H1 (cell line): Measurements from ENCODE around the gene LTBP1. TPM values are rescaled to one million over a fixed set of nuclear protein-coding genes. Genes with fewer than 3 reads are reported as not detected.

ENCODE experiments used
- CTCF ChIA-PET: fragments of 300-600 bp; sonication (Branson Sonifier 250); formaldehyde crosslinking; loops from one replicate; lab custom pipeline; 2021; ENCODE audit not compliant: partially characterized antibody; lab: Charles Lee
- POLR2A ChIA-PET: fragments of 300-600 bp; sonication (Branson Sonifier 250); formaldehyde crosslinking; loops from one replicate; lab custom pipeline; 2021; ENCODE audit warnings: inconsistent platforms; ENCODE audit not compliant: partially characterized antibody; lab: Charles Lee
- DNase-seq, 2 experiments: peaks; one replicate each; pipeline versions ENCODE4 v3.0.0 to v3.0.0-alpha.2; 2010 to 2022; ENCODE audit warnings: low spot score in 2 of 2, low read depth in 1 of 2, mixed read lengths in 1 of 2
- FAIRE-seq: peaks from 2 replicates; lab custom pipeline; 2011; peaks lifted over from hg19 to GRCh38; lab: Jason Lieb, UNC
- H2AFZ ChIP-seq: 2 replicates; pipeline ENCODE4 v1.8.1; 2012; ENCODE audit warnings: low read length, inconsistent platforms
- H2AK5ac ChIP-seq: 2 replicates; pipeline ENCODE4 v1.6.1; 2013; ENCODE audit warnings: low read depth, low read length
- H2BK120ac ChIP-seq: replicated peaks from 2 replicates; pipeline ENCODE3; 2013; ENCODE audit warnings: low read depth, low read length, inconsistent platforms
- H2BK12ac ChIP-seq: 2 replicates; pipeline ENCODE4 v1.6.1; 2013; ENCODE audit warnings: low read depth, low read length
- H2BK15ac ChIP-seq: 2 replicates; pipeline ENCODE4 v1.6.1; 2013; ENCODE audit warnings: low read length
- H2BK20ac ChIP-seq: 2 replicates; pipeline ENCODE4 v1.6.1; 2013; ENCODE audit warnings: low read length
- H2BK5ac ChIP-seq: 2 replicates; pipeline ENCODE4 v1.6.1; 2013; ENCODE audit warnings: low read depth, low read length
- H3K14ac ChIP-seq: 2 replicates; pipeline ENCODE4 v1.6.1; 2013; ENCODE audit warnings: inconsistent platforms; ENCODE audit not compliant: insufficient read length
- H3K18ac ChIP-seq: 2 replicates; pipeline ENCODE4 v1.6.1; 2013; ENCODE audit warnings: low read length; ENCODE audit errors: extremely low read depth
- H3K23ac ChIP-seq: 2 replicates; pipeline ENCODE4 v1.6.1; 2013; ENCODE audit warnings: inconsistent platforms; ENCODE audit not compliant: insufficient read length
- H3K23me2 ChIP-seq: 2 replicates; pipeline ENCODE4 v1.6.1; 2013; ENCODE audit warnings: low read depth, low read length
- H3K27ac ChIP-seq: 2 replicates; pipeline ENCODE4 v1.6.1; 2011; ENCODE audit warnings: low read depth, low read length, inconsistent platforms
- H3K27me3 ChIP-seq, 4 experiments: replicated peaks in 1 of 4; 1 replicate in 1 of 4; 2 replicates in 3 of 4; pipeline versions ENCODE4 v1.6.1 to v1.8.1; 2011 to 2013; ENCODE audit warnings: low read length in 3 of 4, mild to moderate bottlenecking in 3 of 4, inconsistent platforms in 2 of 4, mixed read lengths in 2 of 4, moderate library complexity in 1 of 4; ENCODE audit not compliant: control insufficient read depth in 3 of 4, insufficient read depth in 3 of 4; ENCODE audit errors: extremely low read depth in 1 of 4
- H3K36me3 ChIP-seq, 4 experiments: 2 replicates each; pipeline versions ENCODE4 v1.6.1 to v1.8.1; 2011 to 2013; ENCODE audit warnings: mild to moderate bottlenecking in 4 of 4, low read length in 3 of 4, moderate library complexity in 2 of 4, control low read depth in 1 of 4, inconsistent platforms in 1 of 4; ENCODE audit not compliant: insufficient read depth in 4 of 4, control insufficient read depth in 2 of 4
- H3K4ac ChIP-seq: replicated peaks from 2 replicates; pipeline ENCODE3; 2013; ENCODE audit warnings: low read length, low read depth, mixed read lengths, inconsistent platforms; ENCODE audit not compliant: insufficient read length
- H3K4me1 ChIP-seq, 4 experiments: replicated peaks in 1 of 4; 1 replicate in 1 of 4; 2 replicates in 3 of 4; pipeline versions ENCODE4 v1.6.1 to v1.8.1; 2011 to 2013; ENCODE audit warnings: low read length in 3 of 4, inconsistent platforms in 2 of 4, mixed read lengths in 1 of 4; ENCODE audit not compliant: insufficient read depth in 4 of 4, control insufficient read depth in 3 of 4
- H3K4me2 ChIP-seq, 2 experiments: 2 replicates each; pipeline versions ENCODE4 v1.6.1 to v1.8.1; 2011 to 2013; ENCODE audit warnings: low read depth in 2 of 2, low read length in 2 of 2, control low read depth in 1 of 2, inconsistent platforms in 1 of 2, mild to moderate bottlenecking in 1 of 2; ENCODE audit not compliant: insufficient read depth in 1 of 2
- H3K4me3 ChIP-seq, 4 experiments: fragments of 200-600, 300-600 bp in 1 of 4; sonication (generic), shearing (Covaris generic), sonication (Bioruptor Twin) in 1 of 4; 2 replicates each; pipeline versions ENCODE4 v1.5.1 to v1.8.1; 2011 to 2016; ENCODE audit warnings: low read length in 4 of 4, low read depth in 3 of 4, control low read depth in 2 of 4, inconsistent platforms in 2 of 4, mild to moderate bottlenecking in 2 of 4, mixed read lengths in 1 of 4, moderate library complexity in 1 of 4; ENCODE audit not compliant: insufficient read depth in 2 of 4; ENCODE audit errors: extremely low read depth in 1 of 4
- H3K56ac ChIP-seq: replicated peaks from 2 replicates; pipeline ENCODE3; 2013; ENCODE audit warnings: low read depth, mild to moderate bottlenecking, mixed read lengths, low read length, inconsistent platforms; ENCODE audit not compliant: insufficient read length
- H3K79me1 ChIP-seq: 2 replicates; pipeline ENCODE4 v1.6.1; 2013; ENCODE audit warnings: low read depth, low read length, control low read depth
- H3K79me2 ChIP-seq, 2 experiments: 2 replicates each; pipeline versions ENCODE4 v1.6.1 to v1.8.1; 2012 to 2013; ENCODE audit warnings: low read length in 2 of 2, mild to moderate bottlenecking in 2 of 2, inconsistent platforms in 1 of 2; ENCODE audit not compliant: insufficient read depth in 2 of 2, control insufficient read depth in 1 of 2
- H3K9ac ChIP-seq, 4 experiments: replicated peaks in 1 of 4; 1 replicate in 1 of 4; 2 replicates in 3 of 4; pipeline versions ENCODE4 v1.6.1 to v1.8.1; 2011 to 2013; ENCODE audit warnings: low read depth in 3 of 4, low read length in 3 of 4, control low read depth in 2 of 4, mild to moderate bottlenecking in 2 of 4, moderate library complexity in 2 of 4, inconsistent platforms in 1 of 4; ENCODE audit errors: extremely low read depth in 1 of 4
- H3K9me3 ChIP-seq, 2 experiments: 2 replicates each; pipeline versions ENCODE4 v1.6.1 to v1.8.1; 2012 to 2013; ENCODE audit warnings: mild to moderate bottlenecking in 2 of 2, moderate library complexity in 2 of 2, control low read depth in 1 of 2, inconsistent platforms in 1 of 2, low read depth in 1 of 2, low read length in 1 of 2, mixed read lengths in 1 of 2; ENCODE audit not compliant: insufficient read depth in 2 of 2
- H4K20me1 ChIP-seq, 2 experiments: replicated peaks in 1 of 2; 2 replicates each; pipeline versions ENCODE3 to v1.8.1; 2011 to 2013; ENCODE audit warnings: inconsistent platforms in 2 of 2, low read length in 2 of 2, mild to moderate bottlenecking in 1 of 2; ENCODE audit not compliant: insufficient read depth in 2 of 2, control insufficient read depth in 1 of 2
- H4K5ac ChIP-seq: 2 replicates; pipeline ENCODE4 v1.6.1; 2013; ENCODE audit warnings: low read length, low read depth, mixed read lengths, inconsistent platforms; ENCODE audit not compliant: insufficient read length
- H4K8ac ChIP-seq: 2 replicates; pipeline ENCODE4 v1.8.0; 2013; ENCODE audit warnings: mild to moderate bottlenecking, moderate library complexity, low read length, inconsistent platforms; ENCODE audit not compliant: insufficient read depth; ENCODE audit errors: extremely low read depth
- H4K91ac ChIP-seq: replicated peaks from 2 replicates; pipeline ENCODE3; 2013; ENCODE audit warnings: low read length, mixed read lengths, inconsistent platforms; ENCODE audit not compliant: insufficient read length
- GTF2F1 ChIP-seq: IDR thresholded peaks from 2 replicates; pipeline ENCODE4 v1.6.1; 2012; ENCODE audit warnings: low read depth, low read length, improper control_type of control experiment, borderline replicate concordance
- HDAC6 ChIP-seq: IDR thresholded peaks from one replicate; pipeline ENCODE4 v1.7.1; 2012; ENCODE audit warnings: low read depth, mild to moderate bottlenecking, inconsistent platforms, low read length, moderate library complexity
- KDM1A ChIP-seq: fragments of 200-600, 300-600 bp; sonication (generic); IDR thresholded peaks from 2 replicates; pipeline ENCODE4 v1.7.1; 2016; ENCODE audit warnings: mild to moderate bottlenecking, low read length, borderline replicate concordance
- RBBP5 ChIP-seq: IDR thresholded peaks from 2 replicates; pipeline ENCODE4 v1.7.1; 2012; ENCODE audit warnings: low read depth, mild to moderate bottlenecking, inconsistent platforms, low read length, moderate library complexity, borderline replicate concordance
- WGBS, 2 experiments: shearing (Covaris generic) in 1 of 2; methylation state at CpG; one replicate each; pipeline versions ENCODE4 v1.1.6 to v1.1.7; 2013 to 2015; ENCODE audit warnings: low lambda C conversion rate in 2 of 2, mixed read lengths in 2 of 2, inconsistent platforms in 1 of 2, low coverage in 1 of 2, missing lambda C conversion rate in 1 of 2; ENCODE audit not compliant: insufficient replicate concordance in 2 of 2, insufficient coverage in 1 of 2, insufficient read length in 1 of 2; ENCODE audit errors: extremely low coverage in 1 of 2, missing lambda C conversion rate in 1 of 2; 5-methylcytosine and 5-hydroxymethylcytosine counted together
- polyA plus RNA-seq, 7 experiments: library from polyadenylated mRNA; depleted of rRNA in 3 of 7; stranded (reverse) in 5 of 7; unstranded in 2 of 7; fragments of >200 nt in 5 of 7; fragments of 200-250 nt in 2 of 7; gene quantifications; 1 replicate in 5 of 7; 2 replicates in 1 of 7; 4 replicates in 1 of 7; pipeline versions ENCODE4 v1.2.1 to v1.2.3, GENCODE V29; 2011 to 2013; ENCODE audit warnings: missing spikeins in 2 of 7, mixed read lengths in 2 of 7
- total RNA-seq: library from RNA; stranded (reverse); fragmentation: NEBNext Ultra II Directional; extraction: Animal tissue kit (Norgen Biotek cat#: 25700); gene quantifications from 2 replicates; pipeline ENCODE4 v1.2.1, GENCODE V29; 2021

Gene LTBP1
- total and polyA plus RNA-seq, 2 of the 8 experiments (the other 6 are each of a cell fraction or from before 2014, with no cell fraction given) = 15.4 to 24.7 TPM

DNA sequence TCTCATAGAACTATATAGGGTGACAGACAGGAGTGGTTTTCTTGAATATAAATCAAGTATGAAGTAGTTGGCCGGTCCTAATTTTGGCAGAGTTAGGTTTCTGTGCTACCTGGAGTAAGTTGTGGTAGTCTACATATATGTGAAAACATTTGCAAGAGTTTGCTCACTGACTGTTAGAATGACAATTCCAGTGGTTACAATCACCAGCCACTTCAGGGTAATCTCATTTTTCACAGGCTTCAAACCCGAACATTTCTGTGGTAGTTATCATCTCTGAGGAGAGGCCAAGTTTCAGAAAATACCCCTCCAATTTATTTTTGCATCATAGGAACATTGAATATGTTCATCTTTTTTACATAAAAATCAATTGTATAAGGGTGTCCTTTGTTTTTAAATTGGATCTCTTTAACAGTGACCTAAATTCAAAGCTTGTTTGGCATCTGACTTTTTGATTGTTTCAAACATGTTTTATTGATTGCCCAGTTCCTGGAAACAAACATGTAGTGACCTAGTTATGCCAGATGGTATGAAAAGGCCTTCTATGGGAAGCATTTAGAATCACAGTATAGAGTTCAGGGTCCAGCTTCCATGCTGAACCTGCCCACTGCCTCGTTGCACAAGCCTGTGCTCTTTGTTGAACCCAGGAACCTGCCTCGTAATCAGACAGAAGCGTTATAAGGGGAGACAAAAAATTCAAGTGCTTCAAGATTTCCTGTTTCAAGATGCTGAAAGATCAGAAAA lies 250.6 kb downstream of the LTBP1 start:
- Histone ChIP-seq H3K56ac (no peak overlapping the region), H3K4me2 (no peak overlapping the region), H4K20me1 (no peaks in the 10 kb centered on the region), H3K14ac (no peak overlapping the region), H3K27ac (no peak overlapping the region), H4K91ac (no peak overlapping the region), H2BK5ac (no peak overlapping the region), H2BK12ac (no peak overlapping the region), H3K27me3 (peaks cover 0 to 2% (median 0%) of the 10 kb centered on the region in 4 experiments; a peak in 1 of 7 replicates), H2AK5ac (no peak overlapping the region), H3K18ac (no peak overlapping the region), H2BK20ac (no peak overlapping the region), H3K79me2 (no peaks in the 10 kb centered on the region), H3K36me3 (no peaks in the 10 kb centered on the region), H4K5ac (no peak overlapping the region), H3K23me2 (no peaks in the 10 kb centered on the region), H3K4me3 (no peak overlapping the region), H3K4me1 (no peaks in the 10 kb centered on the region), H3K4ac (no peak overlapping the region), H3K9me3 (no peaks in the 10 kb centered on the region), H4K8ac (no peak overlapping the region), H2BK120ac (no peak overlapping the region), H2BK15ac (no peak overlapping the region), H3K23ac (no peak overlapping the region), H3K9ac (no peak overlapping the region), H3K79me1 (no peaks in the 10 kb centered on the region), H2AFZ (no peak overlapping the region)
- FAIRE-seq = no peak
- no peak for DNase-seq
- WGBS, 2 experiments = 92% methylated on average over 5 of the region's 5 CpGs; no CpG with 5 or more reads in 1 of the 2 experiments
- no peak for TF ChIP-seq GTF2F1
- no peak for TF ChIP-seq RBBP5
- TF ChIP-seq HDAC6 = no peak
- no peak for TF ChIP-seq KDM1A
- ChIA-PET POLR2A (no interaction called here), CTCF (no interaction called here)
